HG02678 (cell line): ENCODE measurements around the gene CD8A.
A peak's percentile ranks its signal among the peaks of the same experiment; 100 is the strongest.

Source experiments
- ATAC-seq: cut with Tn5 transposase; IDR thresholded peaks from one replicate; pipeline ENCODE4 v1.9.1; 2021; ENCODE audit warnings: mild to moderate bottlenecking, moderate library complexity; ENCODE audit not compliant: unreplicated experiment

The CD8A gene

DNA sequence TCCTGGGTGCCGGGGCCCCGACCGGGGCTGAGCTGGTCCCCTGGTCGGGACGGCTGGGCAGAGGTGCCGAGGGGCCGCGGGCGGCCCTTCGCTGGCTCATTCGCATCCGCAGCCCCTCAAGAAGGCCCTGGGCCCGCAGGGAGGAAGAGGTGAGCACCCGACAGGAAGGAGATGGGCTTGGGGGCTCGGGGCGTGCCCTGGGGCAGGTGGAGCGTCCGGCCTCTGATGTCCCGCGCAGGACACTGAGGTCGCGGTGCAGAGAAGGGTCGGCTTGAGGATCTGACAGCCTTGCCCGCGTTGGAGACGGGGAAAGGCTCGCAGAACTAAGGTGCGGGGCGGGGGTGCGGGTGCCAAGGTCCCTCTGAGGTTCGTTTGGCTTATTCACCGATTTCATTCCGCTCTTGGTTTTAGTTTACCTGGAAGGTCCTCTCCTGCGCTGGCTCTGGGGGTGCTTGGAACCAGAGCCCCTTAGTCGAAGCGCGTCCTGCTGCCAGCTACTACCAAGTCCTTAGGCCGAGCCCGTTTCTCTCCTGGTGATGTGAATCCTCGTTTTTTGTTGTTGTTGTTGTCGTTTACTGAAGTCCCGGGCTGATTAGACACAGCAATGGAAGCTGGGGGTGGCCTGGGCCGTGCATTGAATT is 18.9 kb upstream of the CD8A start:
- ATAC-seq = no peak

DNA sequence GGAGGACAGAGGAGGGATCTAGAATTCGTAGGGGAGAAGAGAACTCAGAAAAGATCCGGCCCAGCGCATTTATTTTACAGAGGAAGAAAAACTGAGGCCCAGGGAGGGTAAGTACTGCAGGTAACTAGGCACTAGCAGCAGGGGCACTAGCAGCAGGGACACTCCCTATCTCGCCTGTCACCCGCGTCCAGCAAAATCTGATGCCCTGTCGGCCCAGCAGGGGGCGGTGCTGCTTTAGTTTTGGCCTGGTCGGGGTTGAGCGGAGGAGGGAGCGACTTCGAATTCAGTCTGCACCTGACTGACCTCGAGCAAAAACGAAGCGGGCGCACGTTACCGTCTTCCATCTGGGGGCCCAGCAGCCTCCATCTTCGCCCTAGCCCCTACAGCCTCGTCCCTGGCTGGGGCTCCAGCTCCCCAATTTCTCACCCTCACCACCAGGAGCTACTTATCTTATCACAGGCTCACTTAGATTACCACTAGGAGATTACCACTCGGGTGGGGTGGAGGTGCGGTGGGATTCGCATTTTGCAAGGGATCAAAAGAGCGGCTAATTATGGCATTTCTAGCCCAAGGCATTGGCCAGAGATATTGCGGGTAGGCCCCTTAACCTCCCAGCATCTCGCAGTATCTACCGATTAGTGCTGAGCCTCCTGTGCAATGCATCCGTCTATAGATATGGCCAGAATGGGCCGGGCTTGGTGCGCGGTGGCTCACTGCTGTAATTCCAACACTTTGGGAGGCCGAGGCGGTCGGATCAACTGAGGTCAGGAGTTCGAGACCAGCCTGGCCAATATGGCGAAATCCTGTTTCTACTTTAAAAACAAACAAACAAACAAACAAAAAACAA is 17.8 kb upstream of the CD8A start:
- peak; percentile 94 for ATAC-seq

DNA sequence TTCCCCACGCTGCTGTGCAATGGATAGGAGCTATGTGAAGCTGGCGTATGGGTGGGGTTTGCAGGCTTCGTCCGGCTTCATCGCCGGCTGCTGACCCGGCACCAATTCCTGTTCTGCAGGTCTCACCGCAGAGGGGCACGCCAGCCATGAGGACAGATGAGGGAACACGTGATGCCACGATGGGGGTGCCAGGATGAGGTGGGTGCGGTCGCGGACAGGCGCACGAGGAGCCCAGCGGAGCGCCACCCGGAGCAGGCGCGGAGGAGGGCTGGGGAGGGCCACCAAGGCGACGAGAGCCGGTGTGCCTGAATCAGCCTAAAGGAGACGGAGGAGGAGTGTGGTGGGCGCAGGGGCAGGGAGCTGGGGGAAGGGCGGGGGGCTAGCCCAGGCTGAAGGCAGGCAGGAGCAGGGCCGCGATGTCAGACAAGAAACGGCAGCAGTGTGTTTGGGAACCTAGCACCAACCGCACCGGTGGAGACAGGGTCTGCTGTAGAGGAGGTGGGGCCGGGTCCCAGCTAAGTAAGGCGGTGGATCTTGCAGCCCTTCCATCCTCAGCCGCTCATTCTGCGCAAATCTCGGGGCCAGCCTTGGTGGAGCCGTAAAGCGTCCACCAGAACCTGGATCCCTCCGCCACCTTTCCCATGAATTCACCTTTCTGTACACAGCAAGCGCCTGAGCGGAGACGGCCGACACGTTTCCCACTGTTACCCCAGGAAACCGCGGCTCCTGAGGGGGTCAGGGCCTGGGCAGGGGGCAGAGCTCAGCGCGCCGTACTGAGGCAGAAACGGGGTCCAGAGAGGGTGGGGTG is 17.0 kb upstream of the CD8A start:
- no peak for ATAC-seq

DNA sequence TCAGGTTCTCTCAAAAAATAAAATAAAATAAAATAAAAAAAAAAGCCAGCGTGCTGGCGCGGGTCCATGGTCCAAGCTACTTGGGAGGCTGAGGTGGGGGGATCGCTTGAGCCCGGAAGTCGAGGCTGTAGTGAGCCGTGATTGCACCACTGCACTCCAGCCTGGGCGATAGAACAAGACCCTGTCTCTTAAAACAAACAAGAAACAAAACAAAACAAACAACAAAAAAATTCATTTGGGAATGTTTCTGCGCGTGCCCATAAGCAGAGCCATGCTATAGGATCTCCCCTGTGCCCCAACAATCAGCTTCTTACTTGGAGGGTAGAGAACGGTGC is 16.4 kb upstream of the CD8A start:
- ATAC-seq = no peak

DNA sequence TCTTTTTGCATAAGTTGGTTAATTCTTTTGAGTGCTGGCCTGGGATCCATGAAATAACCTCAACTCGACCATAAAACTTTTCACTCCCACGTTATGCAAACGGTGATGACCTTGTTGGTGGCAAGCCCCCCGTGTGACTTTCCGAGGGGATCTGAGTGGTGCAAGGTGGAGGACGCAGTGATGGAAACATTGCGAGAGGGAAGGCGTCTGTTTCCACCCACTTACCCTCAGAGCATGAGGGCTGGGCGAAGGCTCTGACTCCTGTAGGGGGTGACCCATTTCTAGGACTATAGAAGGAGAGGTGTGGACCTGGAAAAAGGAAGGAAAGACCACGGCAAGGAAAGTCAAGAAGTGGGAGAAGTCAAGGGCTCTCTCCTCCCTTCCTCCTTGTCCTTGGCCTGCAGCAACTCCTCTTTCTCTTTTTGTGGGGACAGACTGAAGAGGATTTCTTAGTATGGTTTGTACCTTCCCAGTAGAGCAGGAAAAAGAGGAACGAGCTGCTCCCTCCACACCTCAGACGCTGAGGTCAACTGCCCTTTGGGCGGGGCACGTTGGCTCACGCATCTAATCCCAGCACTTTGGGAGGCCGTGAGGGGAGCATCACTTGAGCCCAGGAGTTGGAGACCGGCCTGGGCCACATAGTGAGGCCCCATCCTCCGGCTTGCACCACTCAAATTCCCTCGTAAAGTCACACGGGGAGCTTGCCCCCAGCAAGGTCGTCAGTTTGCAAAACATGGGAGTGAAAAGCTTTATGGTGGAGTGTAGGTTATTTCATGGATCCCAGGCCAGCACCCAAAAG is 15.5 kb upstream of the CD8A start:
- ATAC-seq = no peak

DNA sequence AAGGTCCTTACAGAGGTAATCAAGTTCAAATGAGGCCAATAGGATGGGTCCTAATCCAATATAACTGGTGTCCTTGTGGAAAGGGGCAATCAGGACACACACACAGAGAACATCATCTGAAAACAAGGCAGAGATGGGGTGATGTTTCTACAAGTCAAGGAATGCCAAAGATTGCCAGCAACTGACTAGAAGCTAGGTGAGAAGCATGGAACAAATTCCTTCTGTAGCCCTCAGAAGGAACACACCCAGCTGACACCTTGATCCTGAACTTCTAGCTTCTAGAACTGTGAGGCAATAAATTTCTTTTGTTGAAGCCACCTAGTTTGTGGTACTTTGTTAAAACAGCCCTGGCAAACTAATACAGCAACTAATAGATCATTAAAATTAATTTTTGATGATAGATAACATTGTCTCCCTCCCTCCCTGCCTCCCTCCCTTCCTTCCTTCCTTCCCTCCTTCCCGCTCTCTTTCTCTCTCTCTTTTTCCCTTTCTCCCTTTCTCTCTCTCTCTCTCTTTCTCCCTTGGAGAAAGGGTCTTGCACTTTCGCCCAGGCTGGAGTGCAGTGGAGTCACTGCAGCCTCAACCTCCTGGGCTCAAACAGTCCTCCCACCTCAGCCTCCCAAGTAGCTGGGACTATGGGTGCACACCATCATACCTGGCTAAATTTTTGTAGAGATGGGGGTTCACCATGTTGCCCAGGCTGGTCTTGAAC is 10.3 kb upstream of the CD8A start:
- no peak for ATAC-seq

DNA sequence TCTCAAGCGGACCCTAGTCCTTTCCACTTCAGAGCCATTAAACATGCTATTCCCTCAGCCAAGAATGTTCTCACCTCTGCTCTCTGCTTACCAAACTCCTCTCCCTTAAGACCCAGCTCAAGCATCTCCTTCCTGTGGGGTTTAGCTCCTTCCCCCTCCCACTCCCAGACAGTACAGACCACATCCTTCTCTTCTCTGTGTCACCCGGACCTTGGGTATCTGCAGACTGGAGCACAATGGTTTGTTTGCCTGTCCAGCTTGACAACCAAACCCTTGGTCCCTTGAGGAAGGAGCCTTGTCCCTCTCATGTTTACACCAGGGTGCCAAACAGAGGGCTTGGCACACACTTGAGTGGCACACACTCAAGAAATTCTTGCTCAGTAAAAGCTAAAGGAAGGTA is 4.1 kb upstream of the CD8A start:
- no peak for ATAC-seq

DNA sequence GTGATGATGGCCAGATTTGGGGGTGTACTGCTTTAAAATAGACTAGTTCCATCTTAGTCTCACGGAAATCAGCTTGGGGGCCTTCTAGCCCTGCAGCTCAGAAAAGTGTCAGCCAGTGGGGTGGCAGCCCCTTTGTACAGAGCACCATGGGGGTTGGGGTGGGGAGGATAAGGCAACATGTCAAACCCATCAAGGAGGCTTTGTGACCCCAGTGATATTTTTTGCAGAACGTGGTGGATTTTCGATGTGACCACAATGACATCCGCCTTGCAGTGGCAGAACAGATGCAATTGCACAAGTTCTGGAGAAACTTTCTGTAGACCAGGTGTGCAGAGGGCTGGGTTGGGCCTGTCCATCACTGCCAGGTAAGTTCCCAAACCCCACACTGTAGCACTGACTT is 3.0 kb upstream of the CD8A start:
- ATAC-seq = no peak

DNA sequence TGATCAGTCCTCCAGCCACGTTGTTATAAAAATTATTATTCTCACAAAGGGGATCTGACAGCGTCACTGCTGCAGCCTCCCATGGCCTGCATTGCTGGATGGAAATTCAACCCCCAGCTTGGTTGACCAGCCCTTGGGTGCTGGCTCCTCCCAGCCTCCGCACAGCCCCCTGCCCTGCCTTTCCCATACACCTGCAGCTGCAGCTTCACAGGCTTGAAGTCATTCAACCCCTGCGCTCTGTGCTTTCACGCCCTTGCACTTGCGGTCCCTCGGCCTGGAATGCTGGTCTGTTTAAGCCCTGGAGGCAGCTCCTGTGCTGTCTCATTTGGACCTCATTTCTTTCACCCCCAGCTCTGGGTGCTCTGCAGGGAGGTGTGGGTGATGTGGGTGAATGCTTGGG is 860 bp upstream of the CD8A start:
- no peak for ATAC-seq

DNA sequence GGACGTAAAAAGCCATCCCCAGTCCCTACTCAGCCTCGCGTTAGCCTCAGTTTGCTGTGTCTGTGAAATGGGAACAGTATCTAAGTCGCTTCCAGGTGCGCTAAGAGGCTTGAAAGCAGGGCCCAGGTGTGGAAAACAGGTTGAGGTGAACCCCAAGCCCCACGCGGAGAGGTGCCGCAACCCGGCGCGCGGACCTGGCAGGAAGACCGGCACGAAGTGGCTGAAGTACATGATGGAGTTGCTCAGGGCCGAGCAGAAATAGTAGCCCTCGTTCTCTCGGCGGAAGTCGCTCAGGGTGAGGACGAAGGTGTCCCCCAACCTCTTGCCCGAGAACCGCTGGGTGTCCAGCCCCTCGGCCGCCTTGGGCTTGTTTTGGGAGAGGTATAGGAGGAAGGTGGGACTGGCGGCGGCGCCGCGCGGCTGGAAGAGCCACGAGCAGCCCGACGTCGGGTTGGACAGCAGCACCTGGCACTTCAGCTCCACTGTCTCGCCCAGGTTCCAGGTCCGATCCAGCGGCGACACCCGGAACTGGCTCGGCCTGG is 508 bp downstream of the CD8A start:
- ATAC-seq = no peak

DNA sequence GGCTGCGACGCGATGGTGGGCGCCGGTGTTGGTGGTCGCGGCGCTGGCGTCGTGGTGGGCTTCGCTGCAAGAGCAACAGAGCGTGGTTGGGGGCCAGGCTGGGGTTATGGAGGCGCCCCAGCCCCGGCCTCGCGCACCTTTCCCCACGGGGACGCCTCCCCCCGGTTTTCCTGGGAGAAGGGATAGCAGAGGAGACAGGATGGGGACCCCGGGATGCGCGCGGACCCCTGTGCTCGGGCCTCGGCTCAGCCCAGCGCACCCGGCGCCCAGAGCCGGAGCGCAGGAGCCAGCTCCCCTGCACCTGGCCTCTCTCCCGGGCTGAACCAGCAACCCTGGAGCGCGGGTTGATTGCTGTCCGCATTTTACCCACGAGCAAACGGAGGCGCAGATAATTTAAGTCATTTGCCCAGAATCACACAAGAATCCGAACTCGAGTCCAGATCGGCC is 1.0 kb downstream of the CD8A start:
- no peak for ATAC-seq

DNA sequence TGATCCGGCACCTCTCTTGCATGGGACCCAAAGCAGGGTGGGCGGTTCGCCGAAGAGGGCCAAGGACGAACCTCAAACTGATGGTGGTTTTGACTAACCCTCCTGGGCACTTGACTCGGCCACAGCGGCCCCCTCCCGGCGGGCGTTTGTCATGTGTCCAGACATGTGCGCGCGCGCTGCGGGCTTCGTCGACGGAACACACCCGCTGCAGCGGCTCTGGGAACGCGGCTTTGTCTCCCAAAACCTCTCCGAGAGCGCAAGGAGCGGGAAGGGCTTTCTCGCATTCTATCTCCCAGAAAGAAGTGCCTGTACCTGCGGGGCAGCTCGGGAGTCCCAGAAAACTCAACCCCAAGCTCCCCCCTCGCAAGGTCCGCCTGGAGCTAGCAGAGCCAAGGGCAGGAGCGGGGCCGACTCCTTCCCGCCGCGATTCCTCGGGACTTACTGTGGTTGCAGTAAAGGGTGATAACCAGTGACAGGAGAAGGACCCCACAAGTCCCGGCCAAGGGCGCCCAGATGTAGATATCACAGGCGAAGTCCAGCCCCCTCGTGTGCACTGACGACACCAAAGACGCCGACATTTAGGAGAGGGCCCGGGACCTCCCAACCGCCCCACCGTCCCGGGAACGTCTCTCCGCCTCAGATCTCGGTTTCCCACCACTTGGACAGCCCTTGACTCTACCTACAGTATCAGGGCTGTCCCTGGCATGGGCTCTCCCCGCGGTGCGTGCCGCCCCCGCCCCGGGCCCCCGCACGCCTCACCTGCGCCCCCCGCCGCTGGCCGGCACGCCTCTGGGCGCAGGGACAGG is 1.6 kb downstream of the CD8A start:
- ATAC-seq = no peak

DNA sequence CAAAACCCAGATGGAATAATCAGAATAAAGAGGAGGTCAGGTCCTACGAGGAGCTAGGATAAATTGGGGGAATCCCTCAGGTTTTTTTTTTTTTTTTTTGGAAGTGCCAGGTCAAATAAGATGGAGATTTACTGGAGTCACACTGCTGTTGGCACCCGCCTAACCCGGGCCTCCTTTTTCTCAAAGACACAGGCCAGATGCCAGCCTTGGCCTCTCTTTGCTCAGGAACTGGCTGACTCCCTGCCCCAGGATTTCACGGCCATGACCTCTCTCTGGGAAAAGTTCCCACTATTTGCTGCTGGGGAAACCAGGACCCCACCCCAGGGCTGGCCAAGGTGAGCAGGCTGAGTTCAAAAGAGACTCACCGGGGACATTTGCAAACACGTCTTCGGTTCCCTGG is 2.5 kb downstream of the CD8A start:
- no peak for ATAC-seq

DNA sequence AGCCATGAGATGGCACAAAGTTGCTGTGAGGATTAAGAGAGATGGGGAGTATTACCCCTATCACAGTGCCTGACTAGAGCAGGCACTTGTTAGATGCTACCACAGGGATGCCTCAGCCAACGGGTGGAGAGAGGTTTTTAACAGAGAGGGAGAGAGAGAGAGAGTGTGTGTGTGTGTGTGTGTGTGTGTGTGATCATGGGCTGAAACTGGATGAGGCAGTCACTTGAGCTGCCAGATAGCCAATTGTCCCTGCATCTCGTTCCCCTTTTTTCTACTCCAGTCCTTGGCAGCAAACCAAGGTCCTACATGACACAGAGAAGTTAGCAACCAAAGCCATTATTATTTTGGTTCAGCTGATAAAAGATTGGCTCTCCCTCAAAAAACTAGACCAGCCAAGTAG is 3.0 kb downstream of the CD8A start:
- ATAC-seq = no peak

DNA sequence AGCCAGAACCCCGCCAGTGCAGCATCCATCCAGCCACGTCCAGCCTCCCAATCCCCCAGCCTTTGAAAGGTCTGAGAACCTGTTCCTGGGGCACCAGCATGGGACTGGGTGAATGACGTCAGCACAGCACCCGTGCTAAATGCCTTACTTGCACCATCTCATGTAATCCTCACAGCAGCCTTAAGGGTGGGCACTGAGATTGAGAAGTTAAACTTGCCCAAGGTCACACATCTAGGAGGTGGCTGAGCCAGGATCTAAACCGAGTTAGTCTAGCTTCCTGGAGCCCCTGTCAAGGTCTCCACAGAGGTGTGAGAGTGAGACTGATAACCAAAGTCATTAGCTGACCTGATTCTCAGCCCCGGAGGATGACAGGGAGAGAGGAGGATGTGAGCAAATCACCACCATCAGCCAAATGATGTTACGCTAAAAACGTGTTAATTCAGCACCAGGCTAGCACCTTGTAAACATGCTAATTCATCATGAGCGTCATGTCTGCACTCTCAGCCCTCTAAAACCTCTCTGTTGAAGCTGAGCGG is 4.6 kb downstream of the CD8A start:
- ATAC-seq = no peak

DNA sequence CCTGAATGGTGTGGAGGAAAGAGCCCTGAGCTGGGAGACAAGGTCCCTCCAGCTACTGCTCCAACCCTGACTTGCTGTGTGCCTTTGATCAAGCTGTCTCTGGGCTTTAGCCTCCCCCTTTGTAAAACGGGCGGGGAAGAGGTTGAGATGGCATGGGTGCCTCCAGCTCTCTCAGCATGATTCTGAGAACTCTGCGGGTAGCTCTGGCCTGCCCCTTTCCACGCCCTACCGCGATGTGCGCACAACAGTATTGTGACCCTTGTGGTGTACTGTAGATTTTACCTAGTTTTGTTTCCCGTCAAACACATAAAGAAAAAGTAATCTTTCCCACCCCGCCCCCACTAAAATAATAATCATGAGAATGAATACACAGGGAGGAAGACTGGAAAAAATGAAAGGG is 5.3 kb downstream of the CD8A start:
- ATAC-seq = no peak

DNA sequence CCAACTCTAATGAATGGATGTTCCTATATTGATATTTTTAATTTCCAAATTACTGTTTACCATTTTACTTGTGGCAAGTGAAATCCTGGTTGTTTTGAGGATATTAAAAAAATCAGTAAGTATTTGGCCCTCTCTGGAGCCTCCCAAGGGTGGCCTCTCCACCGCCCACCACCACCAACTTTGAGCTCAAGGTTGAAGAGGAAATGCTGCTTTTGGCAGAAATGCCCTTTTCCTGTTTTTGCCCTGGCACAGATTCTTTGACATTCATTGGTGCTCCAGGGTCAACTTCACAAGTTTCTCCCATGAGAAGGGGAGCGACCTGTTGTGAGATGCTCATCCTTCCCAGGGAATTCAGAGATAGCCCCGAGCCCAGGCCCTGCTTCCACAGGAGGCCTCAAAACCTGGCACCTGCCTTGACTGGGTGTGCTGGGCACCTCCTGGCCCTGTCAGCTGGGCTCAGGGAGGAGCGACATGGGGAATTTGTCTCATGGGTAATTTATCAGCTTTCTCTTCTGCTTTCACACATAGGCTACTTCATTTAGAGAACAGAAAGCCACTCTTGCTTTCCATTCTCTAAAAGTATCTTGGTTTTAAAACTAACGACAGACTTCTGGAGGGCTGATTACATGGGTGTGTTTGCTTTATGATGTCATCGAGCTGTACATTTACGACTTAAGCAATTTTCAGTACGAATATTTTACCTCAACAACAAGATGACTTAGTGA is 6.9 kb downstream of the CD8A start:
- ATAC-seq = peak; percentile 98

DNA sequence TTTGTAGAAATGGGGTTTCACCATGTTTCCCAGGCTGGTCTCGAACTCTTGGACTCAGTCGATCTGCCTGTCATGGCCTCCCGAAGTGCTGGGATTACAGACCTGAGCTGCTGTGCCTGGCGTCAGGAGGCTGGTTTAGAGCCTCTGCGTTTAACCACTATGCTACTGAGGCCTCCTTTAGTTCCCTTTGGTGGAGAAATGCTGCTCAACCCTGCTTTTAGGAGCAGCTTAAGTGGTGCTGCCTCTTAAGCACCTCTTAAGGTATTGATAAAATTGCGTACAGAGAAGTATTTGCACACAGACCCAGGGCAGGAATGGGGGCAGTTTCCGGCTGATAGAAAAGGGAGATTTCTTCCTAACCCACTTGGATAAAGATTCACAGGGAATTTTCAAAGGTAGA is 8.0 kb downstream of the CD8A start:
- ATAC-seq = no peak
